ENCODE measurements around the gene PIN1. TPM values are rescaled to one million over a fixed set of nuclear protein-coding genes. Genes with fewer than 3 reads are reported as not detected.

Gene PIN1
- total and polyA plus RNA-seq, 11 donors: 82.8 to 159 (median 93.1) TPM

DNA sequence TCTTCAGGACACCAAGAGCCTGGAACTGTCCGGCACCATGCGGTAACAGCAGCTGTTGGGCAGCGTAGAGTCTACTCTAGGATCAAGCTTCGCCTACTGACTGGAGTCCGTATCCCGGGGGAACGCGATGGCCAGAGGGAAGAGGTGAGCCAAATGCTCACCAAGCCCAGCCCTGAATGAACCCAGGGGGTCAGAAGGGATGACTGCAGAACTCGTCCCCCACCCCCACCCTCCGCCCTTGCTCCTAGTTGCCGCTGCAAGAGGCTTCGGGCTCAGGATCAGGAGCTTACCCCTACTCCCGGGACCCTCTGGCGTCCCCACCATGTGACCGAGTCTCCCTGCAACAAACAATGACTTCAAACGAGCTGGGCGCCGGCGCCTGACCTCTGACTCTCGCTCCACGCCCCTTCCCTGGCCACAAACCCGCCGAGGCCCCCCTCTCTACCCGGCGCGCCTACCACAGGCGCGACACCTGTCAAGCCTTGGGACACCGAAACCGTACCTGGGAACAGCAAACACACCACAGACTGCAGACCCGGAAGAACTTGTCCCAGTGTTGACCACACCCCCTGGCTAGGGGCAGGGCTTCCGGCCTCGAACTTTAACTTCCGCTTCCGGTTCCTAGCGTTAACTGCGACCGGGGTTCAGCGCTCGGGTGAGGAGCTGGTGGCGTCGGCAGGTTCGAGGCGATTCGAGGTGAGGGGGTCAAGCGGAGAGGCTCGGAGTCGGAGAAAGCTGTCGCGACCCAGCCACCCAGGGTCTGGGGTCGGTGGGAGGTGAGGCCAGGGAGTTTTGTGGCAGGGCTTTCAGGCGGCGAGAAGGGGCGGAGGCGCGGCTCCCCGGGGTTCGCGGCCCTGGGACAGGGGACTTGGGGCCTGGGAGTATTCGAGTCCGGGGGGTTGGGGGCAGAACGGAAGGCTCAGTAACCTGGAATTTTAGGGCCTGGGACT, 7.6 kb upstream of the PIN1 start, which contains the start of gene UBL5:
Gene UBL5, plus strand, starts transcription at position 630 of the 950 bp plus-strand sequence. CDS start 420 bp downstream, outside the sequence.
- Histone ChIP-seq H3K4me3 (peak within 1 kb of the TSS; percentile 56 to 95 (median 85)), H3K36me3 (peaks cover 0 to 27% (median 18%) of the 10 kb centered on the region in 9 donors), H3K27ac (peak within 1 kb of the TSS; percentile 16 to 90 (median 83)), H3K9me3 (no peaks in the 10 kb centered on the region), H3K27me3 (no peaks in the 10 kb centered on the region), H3K4me1 (peaks cover 5 to 30% (median 20%) of the 10 kb centered on the region in 12 donors)
- WGBS, 4 donors: 0 to 1% (median 0%) methylated on average over 47 to 62 of the region's 62 CpGs
- intact Hi-C loops (cut with DNase I): no loop called here
- TF ChIP-seq, protein P1, sequence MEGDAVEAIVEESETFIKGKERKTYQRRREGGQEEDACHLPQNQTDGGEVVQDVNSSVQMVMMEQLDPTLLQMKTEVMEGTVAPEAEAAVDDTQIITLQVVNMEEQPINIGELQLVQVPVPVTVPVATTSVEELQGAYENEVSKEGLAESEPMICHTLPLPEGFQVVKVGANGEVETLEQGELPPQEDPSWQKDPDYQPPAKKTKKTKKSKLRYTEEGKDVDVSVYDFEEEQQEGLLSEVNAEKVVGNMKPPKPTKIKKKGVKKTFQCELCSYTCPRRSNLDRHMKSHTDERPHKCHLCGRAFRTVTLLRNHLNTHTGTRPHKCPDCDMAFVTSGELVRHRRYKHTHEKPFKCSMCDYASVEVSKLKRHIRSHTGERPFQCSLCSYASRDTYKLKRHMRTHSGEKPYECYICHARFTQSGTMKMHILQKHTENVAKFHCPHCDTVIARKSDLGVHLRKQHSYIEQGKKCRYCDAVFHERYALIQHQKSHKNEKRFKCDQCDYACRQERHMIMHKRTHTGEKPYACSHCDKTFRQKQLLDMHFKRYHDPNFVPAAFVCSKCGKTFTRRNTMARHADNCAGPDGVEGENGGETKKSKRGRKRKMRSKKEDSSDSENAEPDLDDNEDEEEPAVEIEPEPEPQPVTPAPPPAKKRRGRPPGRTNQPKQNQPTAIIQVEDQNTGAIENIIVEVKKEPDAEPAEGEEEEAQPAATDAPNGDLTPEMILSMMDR (IDR thresholded peaks at IDR 0.05): no peak
- peak in 1 of 2 donors; percentile 79 for TF ChIP-seq POLR2A (IDR thresholded peaks at IDR 0.05)
- DNase-seq: peak; percentile 88 to 90 (median 89)
- peak; percentile 95 to 99 (median 98) for ATAC-seq

DNA sequence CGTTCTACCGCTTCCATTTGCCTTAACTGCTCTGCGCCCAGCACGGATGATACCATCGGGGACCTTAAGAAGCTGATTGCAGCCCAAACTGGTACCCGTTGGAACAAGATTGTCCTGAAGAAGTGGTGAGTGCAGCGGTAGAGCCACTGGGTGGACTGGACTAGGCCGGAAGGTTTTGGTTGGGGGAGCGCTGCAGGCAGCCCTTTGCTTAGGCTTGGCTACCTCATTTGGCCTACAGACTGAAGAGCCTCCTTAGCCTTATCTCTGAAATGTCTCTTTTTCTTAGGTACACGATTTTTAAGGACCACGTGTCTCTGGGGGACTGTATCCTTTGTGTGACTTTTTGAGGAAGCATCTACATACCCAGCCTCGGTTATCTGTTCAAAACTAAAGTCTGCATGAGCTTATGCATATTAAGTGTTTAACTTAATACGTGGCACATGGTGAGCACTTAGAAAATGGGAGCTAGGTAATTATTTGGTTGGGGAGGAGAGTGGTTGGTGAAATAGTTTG, 6.5 kb upstream of the PIN1 start:
- ATAC-seq: no peak
- peak overlapping the region in 7 of 12 donors; percentile 79 to 90 (median 83) for H3K27ac ChIP-seq
- DNase-seq: no peak
- peaks cover 5 to 30% (median 20%) of the 10 kb centered on the region in 12 donors for H3K4me1 ChIP-seq
- H3K27me3 ChIP-seq: no peaks in the 10 kb centered on the region
- H3K9me3 ChIP-seq: no peaks in the 10 kb centered on the region
- WGBS, 4 donors: 28 to 35% (median 29%) methylated on average over 13 of the region's 13 CpGs
- H3K36me3 ChIP-seq: peaks cover 0 to 27% (median 18%) of the 10 kb centered on the region in 9 donors
- intact Hi-C loops (cut with DNase I): no loop called here
- TF ChIP-seq POLR2A (IDR thresholded peaks at IDR 0.05): no peak
- TF ChIP-seq, protein P1 (IDR thresholded peaks at IDR 0.05): no peak
- peak overlapping the region; percentile 56 to 95 (median 85) for H3K4me3 ChIP-seq

DNA sequence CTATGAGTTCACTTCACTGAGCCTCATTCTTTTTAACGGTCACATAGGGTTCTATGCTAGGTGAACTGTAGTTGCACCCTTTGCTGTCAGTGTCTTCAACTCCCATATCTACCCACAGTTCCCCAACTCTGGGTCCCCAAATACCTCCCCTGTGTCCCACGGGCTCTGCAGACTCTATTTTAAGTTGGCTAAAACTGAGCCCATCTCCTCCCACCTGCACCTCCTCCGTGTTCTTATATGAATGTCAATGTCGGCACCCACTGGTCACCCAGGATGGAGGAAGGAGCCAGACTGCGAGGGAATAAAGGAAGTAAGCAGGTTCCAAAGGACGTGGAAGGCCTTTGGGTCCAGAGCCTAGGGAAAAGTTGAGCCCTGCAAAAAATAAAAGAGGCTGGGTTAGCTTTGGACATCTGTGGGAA, 802 bp upstream of the PIN1 start:
- intact Hi-C loops (cut with DNase I): loop anchor here in 1 of 10 donors (2.0 kb wide), 1 partner anchor 16 kb away; the partner anchor contains the start of gene FBXL12
- no peaks in the 10 kb centered on the region for H3K9me3 ChIP-seq
- H3K4me3 ChIP-seq: peak overlapping the region in 11 of 12 donors; percentile 86 to 100 (median 89)
- ATAC-seq (no peak), DNase-seq (no peak)
- H3K27me3 ChIP-seq: no peaks in the 10 kb centered on the region
- H3K4me1 ChIP-seq: peaks cover 0 to 40% (median 14%) of the 10 kb centered on the region in 12 donors
- peak overlapping the region in 8 of 12 donors; percentile 45 to 86 (median 70) for H3K27ac ChIP-seq
- TF ChIP-seq, protein P1 (IDR thresholded peaks at IDR 0.05): no peak
- WGBS, 4 donors: 58 to 63% (median 61%) methylated on average over 6 of the region's 6 CpGs
- H3K36me3 ChIP-seq: peaks cover 0 to 33% (median 28%) of the 10 kb centered on the region in 9 donors
